ENCODE measurements around the gene SLC25A34. TPM values are rescaled to one million over a fixed set of nuclear protein-coding genes. Genes with fewer than 3 reads are reported as not detected.
A peak's percentile ranks its signal among the peaks of the same experiment; 100 is the strongest.

Gene SLC25A34
- total RNA-seq, 2 donors from 2014 or later, result 0.23 to 1.9 TPM

DNA sequence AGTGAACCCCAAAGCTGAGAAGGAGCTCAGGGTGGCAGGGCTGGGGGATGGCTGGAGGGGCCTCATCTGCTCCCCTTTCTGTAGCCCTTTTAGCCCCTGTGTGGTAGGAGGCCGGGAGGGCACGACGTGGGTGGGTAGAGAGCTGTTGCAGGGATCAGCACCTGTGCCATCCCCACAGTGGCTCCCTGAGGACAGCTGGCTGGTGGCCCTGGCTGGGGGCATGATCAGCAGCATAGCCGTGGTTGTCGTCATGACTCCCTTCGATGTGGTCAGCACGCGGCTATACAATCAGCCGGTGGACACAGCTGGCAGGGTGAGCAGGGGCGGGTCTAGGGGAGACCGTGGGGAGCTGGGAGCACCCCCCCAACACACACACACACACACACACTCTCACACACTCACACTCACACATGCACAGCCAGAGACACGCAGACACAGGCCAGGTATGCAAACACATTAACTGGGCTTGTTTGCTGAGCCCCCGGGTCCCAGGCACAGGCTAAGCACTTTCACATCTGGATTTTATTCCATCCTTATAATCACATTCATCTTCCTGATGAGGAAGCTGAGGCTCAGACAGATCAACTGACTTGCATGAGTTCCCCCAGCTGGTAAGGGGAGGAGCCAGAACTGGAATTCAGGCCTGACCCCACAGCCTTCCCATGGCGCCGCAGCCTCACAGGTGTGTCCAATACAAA, 2.5 kb downstream of the SLC25A34 start:
- no peaks in the 10 kb centered on the region for H3K36me3 Mint-ChIP-seq
- ATAC-seq (no peak), DNase-seq (ENCODE audit: low spot score in 2 of 2) (no peak)
- no peaks in the 10 kb centered on the region for H3K9me3 Mint-ChIP-seq
- H3K27ac Mint-ChIP-seq, result peak overlapping the region in 1 of 2 donors; percentile 26

DNA sequence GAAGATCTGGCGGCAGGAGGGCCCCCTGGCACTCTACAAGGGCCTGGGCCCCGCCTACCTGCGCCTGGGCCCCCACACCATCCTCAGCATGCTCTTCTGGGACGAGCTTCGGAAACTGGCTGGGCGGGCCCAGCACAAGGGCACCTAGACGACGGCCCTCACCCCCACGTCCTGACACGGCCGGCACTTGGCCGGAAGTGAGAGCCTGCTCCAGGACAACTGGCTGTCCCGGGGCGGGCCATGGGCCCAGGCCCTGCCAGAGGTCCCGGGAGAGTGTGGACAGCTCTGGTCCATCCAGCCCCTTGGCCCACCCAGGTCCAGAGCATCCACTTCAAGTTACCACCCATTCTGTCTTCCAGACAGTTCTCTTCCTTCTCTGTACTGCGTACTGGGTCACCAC, 3.2 kb downstream of the SLC25A34 start:
- DNase-seq (ENCODE audit: low spot score in 2 of 2), result no peak
- no peak for ATAC-seq
- no peaks in the 10 kb centered on the region for H3K9me3 Mint-ChIP-seq
- H3K36me3 Mint-ChIP-seq, result no peaks in the 10 kb centered on the region
- no peak overlapping the region for H3K27ac Mint-ChIP-seq

DNA sequence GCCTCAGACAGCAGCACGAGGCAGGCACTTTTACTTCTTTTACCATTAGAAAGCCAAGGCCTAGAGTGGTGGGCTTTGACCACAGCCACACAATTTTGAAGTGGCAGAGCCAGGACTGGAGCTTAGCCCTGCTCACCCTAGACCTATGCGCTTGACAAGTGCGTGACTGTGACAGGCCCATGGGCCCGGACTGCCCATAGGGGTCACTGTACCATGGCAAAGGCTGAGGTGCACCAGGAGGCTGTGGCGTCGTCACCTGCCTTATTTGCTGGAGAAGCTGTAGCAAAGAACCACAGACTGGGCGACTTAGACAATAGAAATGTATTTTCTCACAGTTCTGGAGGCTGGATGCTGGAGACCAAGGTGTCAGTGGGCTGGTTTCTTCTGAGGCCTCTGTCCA, 3.7 kb downstream of the SLC25A34 start:
- Mint-ChIP-seq H3K27ac (no peak overlapping the region), H3K9me3 (no peaks in the 10 kb centered on the region), H3K36me3 (no peaks in the 10 kb centered on the region)
- ATAC-seq, result peak in 1 of 2 donors; percentile 23
- DNase-seq (ENCODE audit: low spot score in 2 of 2), result no peak

DNA sequence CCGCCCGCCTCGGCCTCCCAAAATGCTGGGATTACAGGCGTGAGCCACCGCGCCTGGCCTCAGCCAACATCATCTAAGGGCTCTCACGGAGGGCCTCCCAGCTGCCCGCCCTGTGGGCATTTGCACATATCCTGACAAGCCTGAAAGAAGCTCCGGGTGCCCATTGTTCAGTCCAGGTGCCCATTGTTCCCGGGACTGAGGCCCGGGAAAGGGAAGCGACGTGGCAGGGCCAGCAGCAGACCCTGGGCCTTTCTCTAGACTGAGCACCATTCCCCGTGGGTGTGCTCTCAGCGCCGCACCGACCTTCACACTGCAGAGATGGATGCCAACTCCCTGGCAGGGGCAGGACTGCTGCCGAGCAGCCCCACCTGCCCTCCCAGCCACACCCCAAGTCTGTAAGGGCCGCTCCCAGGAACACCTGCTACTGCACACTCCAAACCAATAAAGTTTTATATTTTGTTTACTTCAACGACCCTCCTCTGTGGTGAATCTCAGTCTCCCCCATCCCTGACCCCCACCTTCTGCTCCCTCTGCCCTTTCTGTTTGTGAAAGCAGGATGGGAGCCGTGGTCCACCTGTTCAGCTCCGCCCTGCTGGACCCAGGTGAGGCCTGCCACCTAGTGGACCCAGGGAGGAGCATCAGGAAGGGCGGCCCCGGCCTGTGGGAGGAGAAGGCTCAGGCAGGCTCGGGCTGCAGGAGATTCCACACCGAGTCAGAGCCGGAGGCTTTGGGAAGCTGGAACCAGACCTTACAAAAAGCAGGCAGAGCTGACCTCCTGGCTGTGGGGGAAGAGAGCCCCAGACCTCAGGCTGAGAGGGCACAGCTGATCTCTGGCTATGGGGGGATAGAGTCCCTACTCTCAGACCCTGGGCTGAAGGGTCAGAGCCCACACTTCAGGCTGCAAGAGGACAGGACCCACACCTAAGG, 5.1 kb downstream of the SLC25A34 start:
- ATAC-seq, result peak; percentile 84 to 92
- Mint-ChIP-seq H3K36me3 (no peaks in the 10 kb centered on the region), H3K27ac (no peak overlapping the region), H3K9me3 (no peaks in the 10 kb centered on the region)
- peak; percentile 66 to 82 for DNase-seq (ENCODE audit: low spot score in 2 of 2)

DNA sequence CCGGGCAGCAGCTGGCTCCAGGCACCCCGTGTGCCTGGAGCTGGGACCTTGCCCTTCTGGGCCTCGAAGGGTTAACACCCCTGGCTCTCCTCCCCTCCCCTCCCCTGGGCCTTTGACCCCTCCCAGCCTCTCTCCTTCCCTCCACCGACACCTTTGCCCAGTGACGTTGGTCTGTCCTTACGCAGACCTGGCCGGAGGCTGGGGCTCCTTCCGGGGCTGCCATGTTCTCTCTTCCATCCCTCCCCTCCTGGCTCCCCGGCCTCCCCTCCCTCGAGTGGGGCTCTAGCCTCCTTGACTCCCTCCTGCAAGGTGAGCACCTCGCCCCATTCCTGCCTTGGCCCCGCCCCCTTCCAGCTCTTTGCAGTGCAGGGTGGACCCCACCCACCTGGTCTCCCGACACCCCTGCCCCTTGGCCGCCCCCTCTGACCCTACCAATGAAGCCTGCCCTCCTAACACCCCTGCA, 6.3 kb downstream of the SLC25A34 start, which contains the start of gene TMEM82:
TMEM82 (plus strand) TSS at position 161 of the 463 bp plus-strand sequence; CDS start at position 222, 61 bp downstream.
- H3K27ac Mint-ChIP-seq, result no peak within 1 kb of the TSS
- ATAC-seq (no peak), DNase-seq (ENCODE audit: low spot score in 2 of 2) (no peak)
- H3K9me3 Mint-ChIP-seq, result no peaks in the 10 kb centered on the region
- no peaks in the 10 kb centered on the region for H3K36me3 Mint-ChIP-seq

DNA sequence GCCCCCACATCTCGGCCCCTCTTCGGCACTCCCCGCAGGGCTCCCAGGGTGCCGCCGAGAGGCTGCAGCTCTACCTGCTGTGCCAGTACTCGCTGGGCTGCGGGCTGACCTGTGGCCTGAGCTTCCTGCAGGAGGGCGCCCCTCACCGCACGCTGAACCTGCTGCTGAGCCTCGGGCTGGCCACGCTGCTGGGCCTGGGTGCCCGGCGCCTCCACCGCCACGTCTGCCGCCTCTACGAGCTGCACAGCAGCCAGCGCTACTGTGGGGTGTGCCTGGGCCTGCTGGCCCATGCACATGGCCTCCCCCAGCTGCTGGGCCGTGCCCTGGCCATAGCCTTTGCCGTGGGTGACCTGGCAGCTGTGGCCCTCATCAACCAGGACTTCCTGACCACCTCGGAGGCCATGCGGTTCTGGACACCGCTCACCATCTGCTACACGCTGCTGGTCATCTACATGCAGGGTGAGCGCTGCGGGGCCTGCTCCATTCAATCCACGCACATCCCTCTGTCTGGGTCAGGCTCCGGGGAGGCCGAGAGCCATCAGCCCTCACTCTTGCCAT, 8.1 kb downstream of the SLC25A34 start:
- DNase-seq (ENCODE audit: low spot score in 2 of 2) (no peak), ATAC-seq (no peak)
- Mint-ChIP-seq H3K9me3 (no peaks in the 10 kb centered on the region), H3K36me3 (no peaks in the 10 kb centered on the region), H3K27ac (peak overlapping the region; percentile 29 to 77)

DNA sequence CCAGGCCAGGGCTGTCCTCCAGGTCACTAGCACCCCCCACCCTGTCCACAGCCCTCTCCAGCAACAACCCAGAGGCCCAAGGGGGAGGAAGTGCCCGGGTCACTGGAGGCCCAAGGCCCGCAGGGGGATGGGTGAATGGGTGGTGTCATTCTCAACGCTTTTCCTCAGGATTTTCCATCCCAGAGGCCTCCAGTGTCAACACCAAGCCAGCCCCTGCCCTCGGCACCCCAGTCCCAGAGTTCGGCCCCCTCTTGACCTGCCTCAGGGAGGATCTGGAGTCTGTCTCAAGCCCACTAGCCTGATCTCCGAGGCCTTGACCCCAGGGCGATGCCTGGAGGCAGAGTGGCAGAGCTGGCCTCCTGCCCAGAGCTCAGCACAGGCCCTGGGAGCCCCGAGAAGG, 11.3 kb downstream of the SLC25A34 start:
- Mint-ChIP-seq H3K9me3 (no peaks in the 10 kb centered on the region), H3K27ac (no peak overlapping the region), H3K36me3 (no peaks in the 10 kb centered on the region)
- DNase-seq (ENCODE audit: low spot score in 2 of 2), result no peak
- ATAC-seq, result no peak

DNA sequence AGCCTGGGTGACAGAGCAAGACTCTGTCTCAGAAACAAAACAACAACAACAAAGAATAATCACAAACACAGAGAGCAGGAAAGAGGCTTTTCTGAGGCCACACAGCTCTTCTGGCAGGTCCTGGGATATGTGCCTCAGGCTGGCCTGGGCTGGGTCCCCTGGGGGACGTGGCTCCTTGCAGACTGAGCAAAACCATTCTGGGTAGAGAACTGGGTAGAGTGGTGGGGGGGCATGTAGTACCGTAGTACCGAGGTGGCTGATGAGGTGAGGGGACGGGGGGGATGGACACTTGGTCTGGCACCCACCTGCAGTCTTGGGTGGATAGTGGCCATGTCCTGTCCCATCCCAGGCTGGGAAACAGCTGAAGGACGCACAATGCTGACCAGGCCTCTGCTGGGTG, 12.2 kb downstream of the SLC25A34 start:
- Mint-ChIP-seq H3K36me3 (no peaks in the 10 kb centered on the region), H3K9me3 (no peaks in the 10 kb centered on the region), H3K27ac (no peak overlapping the region)
- DNase-seq (ENCODE audit: low spot score in 2 of 2), result no peak
- ATAC-seq, result no peak

DNA sequence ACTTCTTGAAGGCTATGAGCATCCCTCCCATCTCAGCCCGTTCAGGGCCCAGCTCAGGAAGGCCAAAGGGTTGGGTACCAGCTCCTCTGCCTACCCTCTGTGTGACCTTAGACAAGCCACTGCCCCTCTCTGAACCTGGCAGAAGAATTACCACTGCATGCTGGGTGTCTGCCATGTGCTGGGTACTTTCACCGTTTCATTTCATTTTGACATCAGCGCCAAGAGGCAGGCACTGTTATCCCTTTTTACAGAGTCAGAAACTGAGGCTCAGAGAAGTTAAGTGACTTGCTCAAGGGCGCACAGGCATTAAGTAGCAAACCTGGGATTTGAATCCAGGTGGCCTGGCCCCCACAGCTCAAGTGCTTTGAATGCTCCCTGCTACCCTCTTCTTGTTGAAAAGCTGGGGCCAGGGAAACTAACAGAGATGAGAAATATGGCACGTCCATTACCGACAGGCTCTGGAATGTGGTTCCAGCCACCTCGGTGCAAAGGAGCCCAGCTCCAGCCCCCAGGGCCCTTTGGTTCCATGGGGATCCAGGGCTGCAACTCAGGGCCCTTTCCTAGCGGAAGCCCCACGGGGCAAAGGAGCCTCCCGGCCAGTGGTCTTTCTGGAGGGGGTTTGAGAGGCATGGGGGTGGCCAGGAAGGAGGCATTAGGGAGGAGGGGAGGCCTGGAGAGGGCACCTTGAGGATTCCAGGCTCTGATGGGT, 12.8 kb downstream of the SLC25A34 start:
- Mint-ChIP-seq H3K9me3 (no peaks in the 10 kb centered on the region), H3K36me3 (no peaks in the 10 kb centered on the region), H3K27ac (no peak overlapping the region)
- no peak for ATAC-seq
- DNase-seq (ENCODE audit: low spot score in 2 of 2), result no peak

DNA sequence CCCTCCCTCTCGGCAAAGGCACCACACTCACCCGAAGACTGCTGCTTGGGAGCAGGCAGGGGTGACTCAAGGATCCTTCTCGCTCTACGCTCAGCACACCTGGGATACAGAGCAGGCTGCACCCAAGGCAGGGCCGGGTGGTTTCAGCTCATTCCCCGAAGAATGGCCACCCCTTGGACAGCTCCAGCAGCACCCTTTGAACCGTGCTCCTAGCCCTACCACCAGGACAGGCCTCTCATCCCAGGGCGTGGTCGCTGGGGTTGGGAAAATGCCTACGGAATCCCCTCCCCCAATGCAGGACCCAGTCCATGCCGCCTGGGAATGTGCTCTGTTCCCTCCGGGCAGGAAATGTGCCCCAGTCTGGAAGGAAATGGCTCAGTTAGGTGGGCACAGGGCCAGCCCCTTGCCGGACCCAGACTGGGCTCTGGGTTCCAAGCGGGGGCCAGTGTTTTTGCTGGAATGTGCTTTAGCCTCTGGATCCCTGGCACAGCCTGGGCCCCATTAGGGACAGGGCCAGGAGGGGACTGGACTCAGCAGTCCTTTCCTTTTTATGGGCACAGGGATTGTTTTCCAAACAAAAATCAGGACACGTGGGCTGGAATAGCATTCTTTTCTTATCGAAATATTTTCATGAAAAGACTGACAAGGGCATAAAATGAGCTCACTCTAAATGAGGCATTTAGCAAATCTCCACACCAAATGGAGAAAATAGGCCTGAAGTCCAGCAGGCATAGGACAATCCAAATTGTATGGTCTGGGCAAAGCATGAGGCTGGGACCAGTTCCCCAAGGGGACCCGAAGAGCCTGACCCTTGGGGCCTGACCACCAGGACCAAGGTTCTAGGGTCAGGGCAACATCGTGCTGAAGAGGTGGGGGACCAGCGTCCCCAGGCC, 13.6 kb downstream of the SLC25A34 start:
- Mint-ChIP-seq H3K36me3 (no peaks in the 10 kb centered on the region), H3K27ac (no peak overlapping the region), H3K9me3 (no peaks in the 10 kb centered on the region)
- ATAC-seq (no peak), DNase-seq (ENCODE audit: low spot score in 2 of 2) (no peak)

DNA sequence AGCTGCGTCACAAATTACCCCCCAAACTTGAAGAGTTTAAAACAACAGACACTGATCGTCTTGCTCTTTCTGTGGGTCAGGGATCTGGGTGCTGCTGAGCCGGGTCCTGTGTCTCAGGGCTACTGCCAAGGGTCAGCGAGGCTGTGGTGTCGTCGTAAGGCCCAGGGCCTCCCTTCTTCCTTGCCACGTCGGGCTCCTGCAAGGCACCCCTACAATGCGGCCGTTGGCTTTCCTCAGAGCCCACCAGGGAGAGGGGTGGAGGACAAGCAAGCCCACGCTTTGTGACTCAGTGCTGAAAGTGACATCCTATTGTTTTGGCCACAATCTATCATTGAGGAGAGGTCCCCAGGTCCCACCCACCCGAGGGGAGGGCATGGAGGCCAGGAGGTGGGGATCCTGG, 14.9 kb downstream of the SLC25A34 start:
- H3K9me3 Mint-ChIP-seq, result no peaks in the 10 kb centered on the region
- DNase-seq (ENCODE audit: low spot score in 2 of 2) (no peak), ATAC-seq (no peak)
- H3K27ac Mint-ChIP-seq, result no peak overlapping the region
- no peaks in the 10 kb centered on the region for H3K36me3 Mint-ChIP-seq

DNA sequence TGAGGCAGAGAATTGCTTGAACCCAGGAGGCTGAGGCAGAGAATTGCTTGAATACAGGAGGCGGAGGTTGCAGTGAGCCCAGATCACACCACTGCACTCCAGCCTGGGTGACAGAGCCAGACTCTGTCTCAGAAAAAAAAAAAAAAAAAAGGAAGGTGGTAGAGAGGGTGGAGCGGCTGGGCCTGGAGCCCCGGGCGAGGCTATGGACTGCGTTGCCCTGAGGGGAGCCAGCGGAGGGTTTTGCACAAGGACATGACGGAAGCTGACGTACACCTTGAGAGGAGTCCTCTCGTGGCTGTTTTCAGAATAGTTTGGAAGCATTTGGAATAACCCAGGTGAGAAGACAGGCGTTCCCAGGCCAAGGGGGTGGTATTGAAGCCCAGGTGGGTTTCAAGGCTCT, 15.7 kb downstream of the SLC25A34 start:
- H3K9me3 Mint-ChIP-seq, result no peaks in the 10 kb centered on the region
- no peaks in the 10 kb centered on the region for H3K36me3 Mint-ChIP-seq

DNA sequence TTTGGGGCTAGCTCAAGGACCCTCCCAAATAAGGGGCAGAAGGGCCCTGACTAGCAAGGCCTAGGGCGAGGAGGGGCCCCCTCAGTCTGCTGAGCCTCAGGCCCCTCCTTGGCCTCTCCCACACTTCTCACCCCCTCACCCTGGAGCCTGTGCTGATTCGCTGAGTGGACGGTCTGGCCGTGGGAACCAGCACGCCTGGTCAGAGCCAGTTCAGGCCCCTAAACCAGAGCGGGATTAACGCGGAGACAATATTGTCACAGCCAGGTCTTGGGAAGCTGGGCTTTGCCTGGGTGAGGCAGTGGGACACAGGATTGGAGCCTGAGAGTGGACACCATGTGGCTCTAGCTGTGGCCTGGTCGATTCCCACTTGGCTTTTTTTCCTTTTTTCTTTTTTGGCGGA, 17.7 kb downstream of the SLC25A34 start:
- Mint-ChIP-seq H3K36me3 (no peaks in the 10 kb centered on the region), H3K9me3 (no peaks in the 10 kb centered on the region), H3K27ac (no peak overlapping the region)
- no peak for DNase-seq (ENCODE audit: low spot score in 2 of 2)
- no peak for ATAC-seq

More for the DNA sequence above, 15.7 kb downstream of the SLC25A34 start:
- no peak for DNase-seq (ENCODE audit: low spot score in 2 of 2)
- H3K27ac Mint-ChIP-seq, result no peak overlapping the region
- ATAC-seq, result no peak

DNA sequence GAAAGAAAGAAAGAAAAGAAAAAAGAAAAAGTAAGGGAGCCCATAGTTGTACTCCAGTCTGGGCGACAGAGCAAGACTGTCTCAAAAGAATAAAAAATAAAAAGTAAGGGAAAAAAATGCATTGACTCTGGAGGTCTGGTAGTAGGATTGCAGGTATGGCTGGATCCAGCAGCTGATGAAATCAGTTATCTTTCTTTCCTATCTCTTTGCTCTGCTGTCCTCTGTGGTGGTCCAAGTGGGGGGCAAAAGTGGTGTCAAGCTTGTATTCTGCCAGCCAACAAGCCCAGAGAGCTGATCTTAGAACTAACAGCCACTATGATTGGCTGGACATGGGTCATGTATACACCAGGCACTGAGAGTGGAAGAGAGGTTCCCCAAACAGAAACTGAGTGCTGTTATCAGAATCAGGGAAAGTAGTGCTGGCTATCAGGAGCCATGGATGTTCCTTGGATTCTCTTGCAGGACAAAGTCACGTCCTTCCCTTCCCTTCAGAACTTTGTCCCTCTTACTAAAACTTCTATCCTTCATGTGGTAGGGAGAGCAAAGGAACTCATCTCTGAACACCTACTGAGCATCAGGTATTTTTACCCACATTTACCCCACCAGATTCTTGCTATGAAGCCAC, 19.1 kb downstream of the SLC25A34 start:
- Mint-ChIP-seq H3K36me3 (no peaks in the 10 kb centered on the region), H3K9me3 (no peaks in the 10 kb centered on the region), H3K27ac (no peak overlapping the region)
- no peak for DNase-seq (ENCODE audit: low spot score in 2 of 2)
- no peak for ATAC-seq

DNA sequence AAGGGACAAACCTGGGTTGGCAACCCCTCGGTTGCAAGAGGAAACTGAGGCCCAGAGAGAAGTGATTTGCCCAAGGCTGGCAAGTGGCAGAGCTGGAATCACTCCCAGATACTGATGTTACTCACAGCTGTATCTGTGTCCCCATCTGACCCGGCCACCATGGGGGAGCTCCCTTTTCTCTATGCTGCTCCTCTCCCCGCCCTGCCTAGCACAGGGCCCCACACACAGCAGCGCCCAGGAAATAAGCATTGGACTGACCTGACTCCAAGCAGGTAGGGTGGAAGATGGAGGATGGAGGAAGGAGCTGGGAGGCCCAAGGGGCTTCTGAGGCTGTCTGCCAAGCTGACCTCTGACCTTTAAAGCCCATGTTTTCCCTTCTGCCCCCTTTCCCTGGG, 19.6 kb downstream of the SLC25A34 start:
- Mint-ChIP-seq H3K27ac (no peak overlapping the region), H3K9me3 (no peaks in the 10 kb centered on the region), H3K36me3 (no peaks in the 10 kb centered on the region)
- ATAC-seq (no peak), DNase-seq (ENCODE audit: low spot score in 2 of 2) (no peak)

Data from activated naive CD4-positive, alpha-beta T cell treated with anti-CD3 and anti-CD28 coated beads, Interleukin-2, amount 50 U/mL, for 72 hours (primary cell).